Measurements from ENCODE around the gene ADCY3.
A peak's percentile ranks its signal among the peaks of the same experiment; 100 is the strongest.

The ADCY3 gene

DNA sequence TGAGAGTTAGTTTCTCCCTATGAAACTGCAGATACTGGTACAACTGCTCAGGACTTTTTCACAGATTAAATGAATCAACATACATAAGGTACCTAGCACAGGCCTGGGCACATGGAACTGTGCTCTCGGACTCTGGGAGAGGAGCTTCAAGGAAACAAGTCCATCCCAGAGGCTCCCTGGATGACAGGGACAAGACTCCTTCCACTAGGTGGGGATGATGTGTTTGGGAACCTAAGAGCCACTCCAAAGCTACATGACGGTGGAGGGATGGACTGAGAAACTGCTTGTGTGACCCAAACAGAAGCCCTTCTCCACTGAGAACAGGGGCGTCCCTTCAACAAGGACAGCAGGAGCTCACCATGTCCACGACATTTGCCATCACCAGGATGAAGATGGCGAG lies 89.7 kb downstream of the ADCY3 start:
- DNase-seq (ENCODE audit: low spot score) = peak; percentile 63
- Histone ChIP-seq H3K27ac (no peak overlapping the region), H3K4me3 (no peak overlapping the region)
- TF ChIP-seq, protein P1, sequence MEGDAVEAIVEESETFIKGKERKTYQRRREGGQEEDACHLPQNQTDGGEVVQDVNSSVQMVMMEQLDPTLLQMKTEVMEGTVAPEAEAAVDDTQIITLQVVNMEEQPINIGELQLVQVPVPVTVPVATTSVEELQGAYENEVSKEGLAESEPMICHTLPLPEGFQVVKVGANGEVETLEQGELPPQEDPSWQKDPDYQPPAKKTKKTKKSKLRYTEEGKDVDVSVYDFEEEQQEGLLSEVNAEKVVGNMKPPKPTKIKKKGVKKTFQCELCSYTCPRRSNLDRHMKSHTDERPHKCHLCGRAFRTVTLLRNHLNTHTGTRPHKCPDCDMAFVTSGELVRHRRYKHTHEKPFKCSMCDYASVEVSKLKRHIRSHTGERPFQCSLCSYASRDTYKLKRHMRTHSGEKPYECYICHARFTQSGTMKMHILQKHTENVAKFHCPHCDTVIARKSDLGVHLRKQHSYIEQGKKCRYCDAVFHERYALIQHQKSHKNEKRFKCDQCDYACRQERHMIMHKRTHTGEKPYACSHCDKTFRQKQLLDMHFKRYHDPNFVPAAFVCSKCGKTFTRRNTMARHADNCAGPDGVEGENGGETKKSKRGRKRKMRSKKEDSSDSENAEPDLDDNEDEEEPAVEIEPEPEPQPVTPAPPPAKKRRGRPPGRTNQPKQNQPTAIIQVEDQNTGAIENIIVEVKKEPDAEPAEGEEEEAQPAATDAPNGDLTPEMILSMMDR (IDR thresholded peaks at IDR 0.05) = no peak

DNA sequence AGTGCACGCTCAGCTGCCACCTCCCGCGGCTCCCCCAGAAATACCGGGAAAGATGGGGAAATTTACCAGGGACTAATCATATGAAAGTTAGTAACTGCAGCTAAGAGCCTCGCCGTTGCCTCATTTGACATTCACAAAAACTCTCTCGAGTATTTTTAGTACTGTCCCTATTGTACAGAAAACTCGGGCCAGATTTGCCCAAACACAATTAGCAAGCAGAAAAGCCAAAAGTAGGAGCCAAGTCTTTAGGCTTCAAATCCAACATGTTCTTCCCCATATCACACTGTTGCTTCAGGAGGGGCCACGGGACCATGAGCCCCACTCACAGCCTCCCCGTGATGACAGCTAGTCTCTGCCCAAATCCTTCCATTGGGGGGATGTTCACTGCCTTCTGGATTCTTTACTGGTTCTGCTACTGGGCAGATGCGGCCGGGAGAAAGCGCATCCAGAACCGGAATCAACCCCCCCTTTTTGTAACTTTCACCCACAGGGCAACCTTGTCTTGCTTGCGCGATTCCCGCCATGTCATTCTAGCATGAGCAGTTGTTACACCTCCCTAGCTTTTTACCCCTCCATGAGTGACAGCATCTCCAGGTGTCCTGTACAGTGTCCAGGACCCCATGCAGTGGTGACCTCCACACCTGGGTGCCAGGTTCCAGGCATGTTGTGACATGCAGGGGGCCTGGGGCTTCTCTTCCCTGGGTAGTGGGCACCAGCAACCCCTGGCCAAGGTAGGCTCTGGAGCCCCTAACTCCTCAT lies 91.6 kb downstream of the ADCY3 start:
- H3K27ac ChIP-seq = no peak overlapping the region
- DNase-seq (ENCODE audit: low spot score) = peak; percentile 60
- TF ChIP-seq, protein P1 (IDR thresholded peaks at IDR 0.05) = no peak
- H3K4me3 ChIP-seq = no peak overlapping the region

DNA sequence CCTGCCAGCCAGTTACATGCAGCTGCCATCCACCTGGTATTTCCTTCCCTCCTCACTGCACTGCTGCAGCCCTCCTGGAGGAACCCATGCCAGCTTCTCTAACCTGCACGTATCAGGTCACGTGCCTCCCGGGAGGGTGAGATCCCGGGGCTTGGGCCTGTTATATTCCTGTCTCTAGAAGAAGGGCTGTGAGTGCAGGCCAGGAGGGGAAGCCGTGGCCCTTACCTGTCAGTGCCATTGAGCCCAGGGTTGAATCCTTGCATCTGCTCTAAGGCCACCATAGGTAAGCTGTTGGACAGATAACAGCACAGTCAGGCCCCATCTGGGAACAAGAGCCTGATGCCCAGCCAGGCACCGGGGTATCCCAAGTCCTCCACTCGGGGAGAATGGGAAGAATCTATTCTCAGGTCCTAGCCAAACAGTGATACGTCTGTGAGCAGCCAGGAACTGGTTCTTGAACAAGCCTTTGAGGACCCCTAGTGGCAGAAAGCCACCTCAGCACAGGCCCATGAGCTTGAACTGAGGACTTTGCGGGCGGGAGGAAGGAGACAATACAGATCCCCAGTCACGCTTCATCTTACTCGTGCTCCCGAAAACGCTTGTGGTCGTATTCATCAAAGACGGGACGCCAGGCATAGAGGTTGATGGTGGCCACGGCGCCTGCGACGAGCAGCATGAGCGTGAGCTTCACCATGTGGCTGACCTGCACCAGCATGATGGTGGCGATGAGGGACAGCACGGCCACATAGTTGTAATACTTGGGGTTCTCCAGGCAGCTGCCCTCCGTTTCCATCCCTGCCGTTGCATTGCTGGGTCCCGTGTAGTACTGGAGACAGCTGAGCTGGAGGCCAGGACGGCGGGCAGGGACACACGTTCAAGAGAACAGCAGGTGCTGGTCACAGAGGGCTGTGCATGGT lies 92.5 kb downstream of the ADCY3 start:
- Histone ChIP-seq H3K27ac (no peak overlapping the region), H3K4me3 (no peak overlapping the region)
- DNase-seq (ENCODE audit: low spot score) = peak; percentile 83
- TF ChIP-seq, protein P1 (IDR thresholded peaks at IDR 0.05) = peak; percentile 89

DNA sequence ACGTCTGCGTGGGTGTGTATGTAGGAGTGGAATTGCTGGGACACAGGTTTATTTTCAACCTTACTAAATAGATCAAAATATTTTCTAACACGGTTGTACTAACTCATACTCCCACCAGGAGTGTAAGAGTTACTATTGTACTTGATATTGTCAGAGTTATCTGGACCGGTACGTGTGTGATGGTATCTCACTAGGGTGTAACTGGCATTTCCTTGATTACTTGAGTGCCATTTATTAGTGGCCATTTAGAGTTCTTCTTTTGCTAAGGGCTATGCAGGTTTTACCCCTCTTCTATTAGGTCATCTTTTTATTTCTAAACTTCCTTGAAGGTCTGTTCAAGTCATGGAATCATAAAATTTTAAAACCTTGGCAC lies 93.3 kb downstream of the ADCY3 start:
- no peak overlapping the region for H3K4me3 ChIP-seq
- DNase-seq (ENCODE audit: low spot score) = no peak
- TF ChIP-seq, protein P1 (IDR thresholded peaks at IDR 0.05) = no peak
- no peak overlapping the region for H3K27ac ChIP-seq

DNA sequence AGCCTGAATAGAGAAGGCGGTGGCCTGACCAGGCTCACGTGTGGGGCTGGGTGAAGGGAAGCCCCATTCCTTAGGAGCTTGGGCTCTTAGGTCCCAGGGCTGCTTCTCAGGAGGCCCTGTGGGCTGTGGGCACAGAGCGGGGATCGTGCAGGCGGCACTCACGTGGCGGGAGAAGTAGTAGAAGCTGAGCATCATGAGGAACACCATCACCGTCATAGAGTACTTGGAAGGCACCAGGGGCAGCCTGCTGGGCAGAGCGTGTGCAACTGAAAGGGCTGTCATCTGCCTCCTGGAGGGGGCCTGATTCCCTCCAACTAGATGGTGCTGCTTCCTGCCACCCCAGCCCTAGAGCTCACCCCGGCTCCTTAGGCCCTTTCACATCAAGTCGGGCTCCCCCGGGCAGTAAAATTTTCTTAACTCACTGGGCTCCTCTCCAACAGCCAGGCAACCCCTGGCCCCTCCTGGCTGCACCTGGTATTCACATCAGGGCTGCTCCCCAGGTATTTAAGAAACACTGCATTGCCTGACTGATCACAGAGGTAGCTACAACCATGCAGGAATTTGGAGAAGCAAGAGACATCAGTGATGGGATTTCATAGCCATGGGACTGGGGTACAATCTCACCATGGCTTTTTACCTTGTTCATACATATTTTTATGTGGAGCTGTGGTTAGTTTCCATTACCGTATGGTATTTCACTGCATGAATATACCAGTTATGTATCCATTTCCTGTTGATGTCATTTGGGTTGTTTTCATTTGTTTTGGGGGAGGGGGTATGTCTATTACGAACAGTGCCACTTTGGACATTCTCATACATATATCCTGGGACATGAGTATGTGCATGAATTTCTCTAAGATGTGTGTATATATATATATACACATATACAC lies 93.9 kb downstream of the ADCY3 start:
- no peak overlapping the region for H3K27ac ChIP-seq
- TF ChIP-seq, protein P1 (IDR thresholded peaks at IDR 0.05) = no peak
- no peak for DNase-seq (ENCODE audit: low spot score)
- no peak overlapping the region for H3K4me3 ChIP-seq

DNA sequence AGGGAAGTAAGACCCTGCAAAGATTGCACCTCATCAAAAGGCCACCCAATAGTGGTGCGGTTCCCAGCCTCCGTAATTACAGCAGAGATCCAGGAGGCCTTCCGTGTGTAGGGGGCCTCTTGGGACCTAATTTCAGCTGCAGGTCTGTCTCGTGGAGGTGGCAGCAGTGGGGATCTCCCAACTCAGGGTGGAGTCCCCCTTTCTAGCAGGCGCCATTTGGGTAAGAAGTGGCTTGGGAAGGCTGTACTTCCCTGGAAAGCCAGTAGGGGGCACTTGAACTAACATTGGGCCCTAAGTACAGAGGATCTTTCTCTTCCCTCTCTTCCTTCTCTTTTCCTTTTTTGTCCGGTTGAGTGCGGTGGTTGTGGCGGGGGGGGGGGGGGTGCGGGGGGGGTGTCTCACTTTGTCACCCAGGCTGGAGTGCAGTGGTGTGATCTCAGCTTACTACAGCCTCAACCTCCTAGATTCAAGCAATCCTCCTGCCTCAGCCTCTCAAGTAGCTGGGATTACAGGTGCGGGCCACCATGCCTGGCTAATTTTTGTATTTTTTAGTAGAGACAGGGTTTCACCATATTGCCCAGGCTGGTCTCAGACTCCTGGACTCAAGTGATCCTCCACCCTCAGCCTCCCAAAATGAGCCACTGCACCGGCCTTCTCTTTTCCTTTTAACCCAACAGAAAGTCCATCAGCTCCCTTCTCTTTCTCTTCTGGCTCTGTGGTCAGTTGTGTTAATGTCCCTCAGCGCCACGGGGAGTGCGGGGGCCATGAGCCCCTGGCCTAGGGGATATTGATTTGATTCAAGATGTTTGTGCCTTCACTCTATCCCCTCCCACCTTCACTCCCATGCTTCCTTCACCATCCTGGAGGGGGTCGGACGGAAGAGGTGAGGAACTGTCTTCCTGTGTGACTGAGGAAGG lies 94.8 kb downstream of the ADCY3 start:
- TF ChIP-seq, protein P1 (IDR thresholded peaks at IDR 0.05) = peak; percentile 36
- H3K4me3 ChIP-seq = no peak overlapping the region
- H3K27ac ChIP-seq = no peak overlapping the region
- DNase-seq (ENCODE audit: low spot score) = peak; percentile 54

Data from coronary artery (tissue), 2 donors.